ENCODE results near the gene BACH2. TPM values are rescaled to one million over a fixed set of nuclear protein-coding genes. Genes with fewer than 3 reads are reported as not detected.

BACH2 gene
- total and polyA plus RNA-seq, 9 of the 15 experiments (the other 6 are each of a cell fraction or from before 2014, with no cell fraction given): 0.06 to 3.1 (median 0.59) TPM

GRCh38 chr6:89895276-89895874 lies 401.3 kb downstream of the BACH2 start:
- CTCF ChIA-PET (ENCODE audit: low intra/inter-chr PET ratio): no interaction called here
- DNase-seq (ENCODE audit: extremely low read depth in 1 of 4, low spot score in 3 of 4): peak in 2 of 4 experiments; percentile 37 to 56
- Histone ChIP-seq H3K4me1 (replicated peaks in 1 of 2; ENCODE audit: control insufficient read depth in 2 of 2, insufficient read depth in 2 of 2, low read length in 2 of 2) (0 out of 5 replicates have a peak, but pooled peaks cover 0 to 4% of the 10 kb centered on the region in 2 experiments), H3K4me3 (no peak overlapping the region), H3K79me2 (ENCODE audit: control insufficient read depth, insufficient read depth, low read length) (no peaks in the 10 kb centered on the region), H2AFZ (ENCODE audit: low read depth, low read length) (no peak overlapping the region), H4K20me1 (replicated peaks; ENCODE audit: control insufficient read depth, insufficient read depth, low read length) (no peaks in the 10 kb centered on the region), H3K9ac (ENCODE audit: insufficient read depth in 1 of 2, low read depth in 2 of 2, low read length in 2 of 2) (no peak overlapping the region), H3K9me1 (ENCODE audit: control insufficient read depth, insufficient read depth, low read length) (no peaks in the 10 kb centered on the region), H3K9me3 (replicated peaks; ENCODE audit: control insufficient read depth, insufficient read depth, low read depth, low read length) (no peaks in the 10 kb centered on the region), H3K36me3 (ENCODE audit: control insufficient read depth, insufficient read depth, low read length) (no peaks in the 10 kb centered on the region), H3K27ac (ENCODE audit: extremely low read depth, low read depth, low read length) (no peak overlapping the region), H3K27me3 (ENCODE audit: control insufficient read depth in 2 of 2, insufficient read depth in 2 of 2, low read length in 2 of 2) (peaks cover 2 to 14% of the 10 kb centered on the region in 2 experiments; a peak in 3 of 5 replicates), H3K4me2 (ENCODE audit: insufficient read depth, low read length) (no peak overlapping the region)
- POLR2A ChIA-PET: interaction anchor here (0.6 kb wide), 1 partner anchor 39 kb away, joined by 4 read pairs; no protein-coding TSS in a partner anchor
- intact Hi-C loops (cut with micrococcal nuclease): no loop called here
- peak; percentile 85 for FAIRE-seq
- 8% methylated on average over 7 of the region's 8 CpGs for WGBS (ENCODE audit: insufficient coverage, low coverage, missing lambda C conversion rate)
- BruUV-seq (replicated peaks): no TSS peak
- peak; percentile 96 for ATAC-seq
- in situ Hi-C loops (cut with MboI): no loop called here
- TF ChIP-seq TFAP4 (CRISPR knock-in tag; IDR thresholded peaks at IDR 0.05; ENCODE audit: borderline replicate concordance): 0 out of 2 replicates have a peak, but pooled peaks have one; percentile 22
- no peak for TF ChIP-seq LARP7 (IDR thresholded peaks at IDR 0.05)
- TF ChIP-seq SMARCE1 (IDR thresholded peaks at IDR 0.05): no peak
- TF ChIP-seq DMBX1 (CRISPR knock-in tag; IDR thresholded peaks at IDR 0.05; ENCODE audit: borderline replicate concordance): peak; percentile 48; the same call in 1 of the 2 replicates
- peak; percentile 67; the same call in 1 of the 2 replicates for TF ChIP-seq CHAMP1 (IDR thresholded peaks at IDR 0.05)
- TF ChIP-seq NR3C1 (CRISPR knock-in tag; IDR thresholded peaks at IDR 0.05): peak; percentile 72; the same call in 1 of the 2 replicates
- peak; percentile 46; the same call in 1 of the 2 replicates for TF ChIP-seq NR2C2 (CRISPR knock-in tag; IDR thresholded peaks at IDR 0.05)
- TF ChIP-seq NR2C2 (tag; IDR thresholded peaks at IDR 0.05): no peak
- TF ChIP-seq ZNF395 (CRISPR knock-in tag; IDR thresholded peaks at IDR 0.05): peak; percentile 46; the same call in 1 of the 2 replicates
- TF ChIP-seq NEUROD1 (IDR thresholded peaks at IDR 0.05; ENCODE audit: borderline replicate concordance, low read depth, low read length, partially characterized antibody): no peak
- peak; percentile 90; the same call in 1 of the 2 replicates for TF ChIP-seq ZNF511 (CRISPR knock-in tag; IDR thresholded peaks at IDR 0.05)
- TF ChIP-seq HDAC1 (IDR thresholded peaks at IDR 0.05): peak in 1 of 2 experiments; percentile 38; a peak in 1 of 4 replicates
- TF ChIP-seq ZNF232 (CRISPR knock-in tag; IDR thresholded peaks at IDR 0.05): peak; percentile 80; the same call in 1 of the 2 replicates
- peak in 1 of 2 experiments; percentile 79; a peak in 2 of 4 replicates for TF ChIP-seq SRF (CRISPR knock-in tag; IDR thresholded peaks at IDR 0.05)
- peak; percentile 87 for TF ChIP-seq NCOA1 (IDR thresholded peaks at IDR 0.05; ENCODE audit: low read depth)
- no peak for TF ChIP-seq RFX1 (IDR thresholded peaks at IDR 0.05)
- TF ChIP-seq ZZZ3 (IDR thresholded peaks at IDR 0.05): no peak

Measured in K562 (cell line).